ENCODE measurements around the gene TCF7L2.

TCF7L2 gene

GRCh38 chr10:113038985-113039384 lies 88.9 kb downstream of the TCF7L2 start:
- Histone ChIP-seq H3K4me3 (ENCODE audit: low read depth in 1 of 2, low read length in 2 of 2) (no peak overlapping the region), H3K9me3 (ENCODE audit: control insufficient read depth in 1 of 2, low read length in 2 of 2) (no peaks in the 10 kb centered on the region), H3K9ac (ENCODE audit: low read depth in 1 of 2, low read length in 2 of 2) (no peak overlapping the region), H3K4me1 (ENCODE audit: control insufficient read depth in 1 of 2, insufficient read depth in 2 of 2, low read length in 2 of 2) (peaks cover 6 to 8% of the 10 kb centered on the region in 2 donors), H3K27me3 (ENCODE audit: control insufficient read depth in 1 of 2, insufficient read depth in 2 of 2, low read length in 2 of 2) (no peaks in the 10 kb centered on the region), H3K27ac (ENCODE audit: low read depth, low read length) (no peak overlapping the region), H3K36me3 (ENCODE audit: control insufficient read depth in 1 of 2, insufficient read depth in 2 of 2, low read length in 2 of 2) (peaks cover 0 to 5% of the 10 kb centered on the region in 2 donors)

GRCh38 chr10:113041324-113041723 lies 91.3 kb downstream of the TCF7L2 start:
- Histone ChIP-seq H3K4me1 (ENCODE audit: control insufficient read depth in 1 of 2, insufficient read depth in 2 of 2, low read length in 2 of 2) (peaks cover 0 to 3% of the 10 kb centered on the region in 2 donors), H3K27ac (ENCODE audit: low read depth, low read length) (no peak overlapping the region)

GRCh38 chr10:113041841-113042750 lies 92.0 kb downstream of the TCF7L2 start:
- no peak overlapping the region for H3K9ac ChIP-seq (ENCODE audit: low read depth in 1 of 2, low read length in 2 of 2)
- no peaks in the 10 kb centered on the region for H3K4me1 ChIP-seq (ENCODE audit: control insufficient read depth in 1 of 2, insufficient read depth in 2 of 2, low read length in 2 of 2)
- H3K27me3 ChIP-seq (ENCODE audit: control insufficient read depth in 1 of 2, insufficient read depth in 2 of 2, low read length in 2 of 2) = no peaks in the 10 kb centered on the region
- H3K27ac ChIP-seq (ENCODE audit: low read depth, low read length) = no peak overlapping the region
- no peak overlapping the region for H3K4me3 ChIP-seq (ENCODE audit: low read depth in 1 of 2, low read length in 2 of 2)
- H3K9me3 ChIP-seq (ENCODE audit: control insufficient read depth in 1 of 2, low read length in 2 of 2) = no peaks in the 10 kb centered on the region
- H3K36me3 ChIP-seq (ENCODE audit: control insufficient read depth in 1 of 2, insufficient read depth in 2 of 2, low read length in 2 of 2) = peaks cover 0 to 5% of the 10 kb centered on the region in 2 donors

More at GRCh38 chr10:113041324-113041723, 91.3 kb downstream of the TCF7L2 start:
- H3K9me3 ChIP-seq (ENCODE audit: control insufficient read depth in 1 of 2, low read length in 2 of 2) = no peaks in the 10 kb centered on the region
- H3K9ac ChIP-seq (ENCODE audit: low read depth in 1 of 2, low read length in 2 of 2) = no peak overlapping the region
- H3K27me3 ChIP-seq (ENCODE audit: control insufficient read depth in 1 of 2, insufficient read depth in 2 of 2, low read length in 2 of 2) = no peaks in the 10 kb centered on the region
- H3K4me3 ChIP-seq (ENCODE audit: low read depth in 1 of 2, low read length in 2 of 2) = no peak overlapping the region
- H3K36me3 ChIP-seq (ENCODE audit: control insufficient read depth in 1 of 2, insufficient read depth in 2 of 2, low read length in 2 of 2) = peaks cover 0 to 5% of the 10 kb centered on the region in 2 donors

- Histone ChIP-seq H3K4me1 (ENCODE audit: control insufficient read depth in 1 of 2, insufficient read depth in 2 of 2, low read length in 2 of 2) (no peaks in the 10 kb centered on the region), H3K9me3 (ENCODE audit: control insufficient read depth in 1 of 2, low read length in 2 of 2) (no peaks in the 10 kb centered on the region), H3K36me3 (ENCODE audit: control insufficient read depth in 1 of 2, insufficient read depth in 2 of 2, low read length in 2 of 2) (peaks cover 0 to 5% of the 10 kb centered on the region in 2 donors), H3K9ac (ENCODE audit: low read depth in 1 of 2, low read length in 2 of 2) (no peak overlapping the region), H3K4me3 (ENCODE audit: low read depth in 1 of 2, low read length in 2 of 2) (no peak overlapping the region), H3K27me3 (ENCODE audit: control insufficient read depth in 1 of 2, insufficient read depth in 2 of 2, low read length in 2 of 2) (no peaks in the 10 kb centered on the region), H3K27ac (ENCODE audit: low read depth, low read length) (no peak overlapping the region)
Measured at GRCh38 chr10:113042868-113043267, 92.8 kb downstream of the TCF7L2 start.

- H3K4me1 ChIP-seq (ENCODE audit: control insufficient read depth in 1 of 2, insufficient read depth in 2 of 2, low read length in 2 of 2) = no peaks in the 10 kb centered on the region
- no peak overlapping the region for H3K4me3 ChIP-seq (ENCODE audit: low read depth in 1 of 2, low read length in 2 of 2)
- H3K36me3 ChIP-seq (ENCODE audit: control insufficient read depth in 1 of 2, insufficient read depth in 2 of 2, low read length in 2 of 2) = peaks cover 0 to 5% of the 10 kb centered on the region in 2 donors
- no peak overlapping the region for H3K9ac ChIP-seq (ENCODE audit: low read depth in 1 of 2, low read length in 2 of 2)
- H3K9me3 ChIP-seq (ENCODE audit: control insufficient read depth in 1 of 2, low read length in 2 of 2) = no peaks in the 10 kb centered on the region
- no peaks in the 10 kb centered on the region for H3K27me3 ChIP-seq (ENCODE audit: control insufficient read depth in 1 of 2, insufficient read depth in 2 of 2, low read length in 2 of 2)
- no peak overlapping the region for H3K27ac ChIP-seq (ENCODE audit: low read depth, low read length)
Measured at GRCh38 chr10:113044016-113044755, 94.1 kb downstream of the TCF7L2 start.

- no peaks in the 10 kb centered on the region for H3K9me3 ChIP-seq (ENCODE audit: control insufficient read depth in 1 of 2, low read length in 2 of 2)
- H3K27ac ChIP-seq (ENCODE audit: low read depth, low read length) = no peak overlapping the region
- no peak overlapping the region for H3K9ac ChIP-seq (ENCODE audit: low read depth in 1 of 2, low read length in 2 of 2)
- H3K4me3 ChIP-seq (ENCODE audit: low read depth in 1 of 2, low read length in 2 of 2) = no peak overlapping the region
- H3K4me1 ChIP-seq (ENCODE audit: control insufficient read depth in 1 of 2, insufficient read depth in 2 of 2, low read length in 2 of 2) = no peaks in the 10 kb centered on the region
- no peaks in the 10 kb centered on the region for H3K27me3 ChIP-seq (ENCODE audit: control insufficient read depth in 1 of 2, insufficient read depth in 2 of 2, low read length in 2 of 2)
- H3K36me3 ChIP-seq (ENCODE audit: control insufficient read depth in 1 of 2, insufficient read depth in 2 of 2, low read length in 2 of 2) = peaks cover 0 to 5% of the 10 kb centered on the region in 2 donors
Measured at GRCh38 chr10:113045147-113046055, 95.4 kb downstream of the TCF7L2 start.

- H3K4me1 ChIP-seq (ENCODE audit: control insufficient read depth in 1 of 2, insufficient read depth in 2 of 2, low read length in 2 of 2) = peaks cover 0 to 9% of the 10 kb centered on the region in 2 donors
Measured at GRCh38 chr10:113047151-113047550, 97.1 kb downstream of the TCF7L2 start.

GRCh38 chr10:113047605-113047962 lies 97.5 kb downstream of the TCF7L2 start:
- Histone ChIP-seq H3K27me3 (ENCODE audit: control insufficient read depth in 1 of 2, insufficient read depth in 2 of 2, low read length in 2 of 2) (no peaks in the 10 kb centered on the region), H3K27ac (ENCODE audit: low read depth, low read length) (no peak overlapping the region), H3K4me1 (ENCODE audit: control insufficient read depth in 1 of 2, insufficient read depth in 2 of 2, low read length in 2 of 2) (peaks cover 0 to 10% of the 10 kb centered on the region in 2 donors)

More at GRCh38 chr10:113047151-113047550, 97.1 kb downstream of the TCF7L2 start:
- Histone ChIP-seq H3K27ac (ENCODE audit: low read depth, low read length) (no peak overlapping the region), H3K9ac (ENCODE audit: low read depth in 1 of 2, low read length in 2 of 2) (no peak overlapping the region), H3K36me3 (ENCODE audit: control insufficient read depth in 1 of 2, insufficient read depth in 2 of 2, low read length in 2 of 2) (peaks cover 0 to 2% of the 10 kb centered on the region in 2 donors), H3K9me3 (ENCODE audit: control insufficient read depth in 1 of 2, low read length in 2 of 2) (no peaks in the 10 kb centered on the region), H3K4me3 (ENCODE audit: low read depth in 1 of 2, low read length in 2 of 2) (no peak overlapping the region), H3K27me3 (ENCODE audit: control insufficient read depth in 1 of 2, insufficient read depth in 2 of 2, low read length in 2 of 2) (no peaks in the 10 kb centered on the region)

GRCh38 chr10:113047963-113048781 lies 98.1 kb downstream of the TCF7L2 start:
- no peak overlapping the region for H3K4me3 ChIP-seq (ENCODE audit: low read depth in 1 of 2, low read length in 2 of 2)
- H3K9me3 ChIP-seq (ENCODE audit: control insufficient read depth in 1 of 2, low read length in 2 of 2) = no peaks in the 10 kb centered on the region
- H3K36me3 ChIP-seq (ENCODE audit: control insufficient read depth in 1 of 2, insufficient read depth in 2 of 2, low read length in 2 of 2) = no peaks in the 10 kb centered on the region
- no peak overlapping the region for H3K9ac ChIP-seq (ENCODE audit: low read depth in 1 of 2, low read length in 2 of 2)
- peaks cover 0 to 10% of the 10 kb centered on the region in 2 donors for H3K4me1 ChIP-seq (ENCODE audit: control insufficient read depth in 1 of 2, insufficient read depth in 2 of 2, low read length in 2 of 2)
- no peaks in the 10 kb centered on the region for H3K27me3 ChIP-seq (ENCODE audit: control insufficient read depth in 1 of 2, insufficient read depth in 2 of 2, low read length in 2 of 2)
- H3K27ac ChIP-seq (ENCODE audit: low read depth, low read length) = no peak overlapping the region

More at GRCh38 chr10:113047605-113047962, 97.5 kb downstream of the TCF7L2 start:
- Histone ChIP-seq H3K4me3 (ENCODE audit: low read depth in 1 of 2, low read length in 2 of 2) (no peak overlapping the region), H3K9ac (ENCODE audit: low read depth in 1 of 2, low read length in 2 of 2) (no peak overlapping the region), H3K9me3 (ENCODE audit: control insufficient read depth in 1 of 2, low read length in 2 of 2) (no peaks in the 10 kb centered on the region), H3K36me3 (ENCODE audit: control insufficient read depth in 1 of 2, insufficient read depth in 2 of 2, low read length in 2 of 2) (no peaks in the 10 kb centered on the region)
